Cardiac fibroblast (primary cell): ENCODE data around the gene UNC80.

Source experiments
- DNase-seq, 2 donors: peaks; one replicate each; pipeline versions ENCODE4 v3.0.0 to v3.0.0-alpha.2; 2010; ENCODE audit warnings: low read depth in 2 of 2
- H3K4me3 ChIP-seq, 2 donors: replicated peaks in 1 of 2; 1 replicate in 1 of 2; 2 replicates in 1 of 2; pipeline ENCODE4 v1.5.1; 2011; ENCODE audit warnings: low read depth in 2 of 2, low read length in 2 of 2, mild to moderate bottlenecking in 2 of 2, moderate library complexity in 1 of 2
- CTCF ChIP-seq: IDR thresholded peaks from one replicate; pipeline ENCODE4 v1.5.1; 2011; ENCODE audit warnings: low read depth, mild to moderate bottlenecking, low read length, inconsistent platforms

UNC80 gene

GRCh38 chr2:209970271-209970670 is 198.6 kb downstream of the UNC80 start:
- H3K4me3 ChIP-seq: no peak overlapping the region
- no peak for TF ChIP-seq CTCF
- DNase-seq: no peak

- no peak for DNase-seq
- TF ChIP-seq CTCF: no peak
- H3K4me3 ChIP-seq: no peak overlapping the region
Measured at GRCh38 chr2:209970711-209971110, 199.1 kb downstream of the UNC80 start.

- no peak overlapping the region for H3K4me3 ChIP-seq
- TF ChIP-seq CTCF: no peak
- no peak for DNase-seq
Measured at GRCh38 chr2:209973328-209973727, 201.7 kb downstream of the UNC80 start.

GRCh38 chr2:209974576-209974975 is 202.9 kb downstream of the UNC80 start:
- DNase-seq: peak in 1 of 2 donors; percentile 13
- TF ChIP-seq CTCF: no peak
- no peak overlapping the region for H3K4me3 ChIP-seq

- TF ChIP-seq CTCF: no peak
- DNase-seq: no peak
- H3K4me3 ChIP-seq: no peak overlapping the region
Measured at GRCh38 chr2:209976698-209977385, 205.2 kb downstream of the UNC80 start.

- no peak overlapping the region for H3K4me3 ChIP-seq
- TF ChIP-seq CTCF: peak; percentile 38
- peak; percentile 61 to 64 for DNase-seq
Measured at GRCh38 chr2:209977386-209978239, 206.0 kb downstream of the UNC80 start.
